GM21423 (cell line): Measurements from ENCODE around the gene SYTL3.

Experiments
- ATAC-seq: cut with Tn5 transposase; IDR thresholded peaks from one replicate; pipeline ENCODE4 v1.9.1; 2021; ENCODE audit warnings: mild to moderate bottlenecking, moderate library complexity; ENCODE audit not compliant: unreplicated experiment

The SYTL3 gene

DNA sequence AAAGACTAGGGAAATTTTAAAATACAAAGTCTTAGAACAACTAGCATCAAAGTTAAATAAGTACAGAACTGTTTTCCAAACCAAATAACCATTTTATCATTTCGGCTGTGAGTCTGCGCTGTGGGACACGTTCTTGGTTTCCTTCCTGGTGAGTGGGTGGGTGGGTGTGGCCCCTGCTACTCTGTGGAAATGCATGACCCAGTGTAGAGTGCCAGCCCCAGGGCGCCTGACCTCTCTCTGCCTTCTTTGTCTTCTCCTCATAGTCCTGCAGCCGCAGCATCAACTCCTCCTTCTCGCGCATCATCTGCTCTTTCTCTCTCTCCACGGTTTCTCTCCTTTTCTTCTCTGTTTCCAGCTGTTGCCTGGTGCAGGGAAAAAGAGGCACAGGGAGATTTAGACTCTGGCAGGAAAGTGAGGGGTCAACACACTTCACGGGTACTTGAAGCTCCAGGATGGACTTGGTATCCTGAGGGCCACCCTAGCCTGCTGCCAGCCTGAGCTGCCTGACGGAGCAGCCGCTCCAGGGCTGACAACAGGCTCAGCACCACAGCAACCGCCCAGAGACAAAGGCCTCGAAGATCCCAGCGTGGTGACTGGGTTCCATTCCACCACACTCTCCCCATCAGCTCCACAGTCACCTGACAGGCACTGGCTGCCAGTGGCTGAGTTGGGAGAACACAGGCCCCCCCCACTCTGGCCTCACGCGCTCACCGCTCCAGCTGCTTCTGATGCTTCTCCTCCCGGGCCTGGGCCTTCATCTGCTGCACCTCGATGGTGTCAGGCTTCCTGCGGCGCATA lies 120.9 kb downstream of the SYTL3 start:
- no peak for ATAC-seq

DNA sequence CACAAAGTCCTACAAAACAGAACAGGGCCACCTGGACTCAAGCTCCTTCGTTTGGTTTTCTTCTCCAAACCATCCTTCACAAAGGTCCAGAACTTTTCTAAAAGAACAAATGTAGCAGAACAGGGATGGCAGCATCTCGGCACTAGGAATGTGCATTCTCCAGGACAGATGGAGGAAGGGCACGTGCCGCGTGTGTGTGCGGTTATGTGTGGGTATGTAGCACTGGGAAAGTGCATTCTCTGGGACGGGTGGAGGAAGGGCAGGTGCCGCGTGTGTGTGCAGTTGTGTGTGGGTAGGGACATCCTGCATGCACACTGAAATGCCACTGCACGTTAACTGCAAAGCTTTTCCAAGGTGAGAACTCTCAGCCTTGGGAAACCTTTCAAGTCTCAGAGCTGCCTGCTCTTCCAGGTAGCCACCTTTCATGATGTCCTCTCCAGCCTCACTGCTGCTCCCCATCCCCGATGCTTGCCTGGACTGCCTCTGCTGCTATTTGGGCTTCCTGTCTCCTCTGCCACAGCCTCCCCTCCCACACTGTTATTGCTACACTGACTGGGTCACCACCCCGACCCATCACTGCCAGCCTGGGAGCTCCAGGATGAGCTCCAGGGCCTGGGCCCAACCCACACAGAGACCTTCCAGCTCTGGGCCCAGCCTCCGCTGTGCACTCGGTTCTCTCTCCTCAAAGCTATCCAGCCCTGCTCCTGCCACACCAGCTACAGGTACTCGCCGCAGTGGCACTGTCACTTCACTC lies 121.7 kb downstream of the SYTL3 start:
- ATAC-seq, result no peak

DNA sequence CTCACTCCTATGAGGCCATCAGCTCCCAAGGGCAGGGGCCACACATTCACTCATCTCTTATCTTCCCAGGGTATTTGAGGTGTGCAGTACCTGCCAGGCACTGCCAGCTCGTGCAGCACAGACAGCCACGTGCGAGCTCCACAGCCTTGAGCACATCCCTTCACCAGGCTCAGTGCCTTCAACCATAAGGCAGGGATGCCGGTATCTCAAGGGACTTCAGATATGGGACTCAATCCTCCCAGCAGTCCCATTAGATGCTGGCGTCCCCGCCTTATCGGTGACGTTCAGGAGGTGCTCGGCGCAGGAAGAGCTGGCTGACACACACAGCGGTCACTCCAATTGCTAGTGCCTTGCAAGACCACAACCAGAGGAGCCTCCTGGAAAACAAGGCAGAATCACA lies 122.3 kb downstream of the SYTL3 start:
- no peak for ATAC-seq

DNA sequence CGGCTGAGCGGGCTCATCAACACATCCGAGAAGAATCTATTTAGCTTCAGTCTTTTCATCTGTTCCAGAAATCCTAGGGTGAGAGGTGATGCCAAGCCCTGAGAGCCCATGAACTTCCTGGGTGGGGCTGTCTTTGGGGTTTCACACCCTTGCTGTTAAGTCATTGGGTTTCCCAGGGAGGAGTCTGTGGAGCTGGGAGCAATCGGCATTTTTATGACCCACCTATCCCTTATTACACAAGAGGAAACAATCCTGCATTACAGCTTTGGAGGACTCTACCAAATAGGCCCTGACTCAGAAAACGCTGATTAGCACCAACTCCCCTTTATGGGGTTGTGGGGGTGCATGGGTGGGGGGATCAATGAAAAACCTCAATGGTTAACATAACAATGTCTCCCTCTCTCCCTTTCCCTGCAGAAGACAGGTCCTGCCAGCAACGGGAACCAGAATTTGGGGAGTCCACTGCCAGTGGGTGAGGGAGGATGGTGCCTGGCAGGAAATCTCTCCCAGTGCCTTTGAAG lies 123.1 kb downstream of the SYTL3 start:
- no peak for ATAC-seq

DNA sequence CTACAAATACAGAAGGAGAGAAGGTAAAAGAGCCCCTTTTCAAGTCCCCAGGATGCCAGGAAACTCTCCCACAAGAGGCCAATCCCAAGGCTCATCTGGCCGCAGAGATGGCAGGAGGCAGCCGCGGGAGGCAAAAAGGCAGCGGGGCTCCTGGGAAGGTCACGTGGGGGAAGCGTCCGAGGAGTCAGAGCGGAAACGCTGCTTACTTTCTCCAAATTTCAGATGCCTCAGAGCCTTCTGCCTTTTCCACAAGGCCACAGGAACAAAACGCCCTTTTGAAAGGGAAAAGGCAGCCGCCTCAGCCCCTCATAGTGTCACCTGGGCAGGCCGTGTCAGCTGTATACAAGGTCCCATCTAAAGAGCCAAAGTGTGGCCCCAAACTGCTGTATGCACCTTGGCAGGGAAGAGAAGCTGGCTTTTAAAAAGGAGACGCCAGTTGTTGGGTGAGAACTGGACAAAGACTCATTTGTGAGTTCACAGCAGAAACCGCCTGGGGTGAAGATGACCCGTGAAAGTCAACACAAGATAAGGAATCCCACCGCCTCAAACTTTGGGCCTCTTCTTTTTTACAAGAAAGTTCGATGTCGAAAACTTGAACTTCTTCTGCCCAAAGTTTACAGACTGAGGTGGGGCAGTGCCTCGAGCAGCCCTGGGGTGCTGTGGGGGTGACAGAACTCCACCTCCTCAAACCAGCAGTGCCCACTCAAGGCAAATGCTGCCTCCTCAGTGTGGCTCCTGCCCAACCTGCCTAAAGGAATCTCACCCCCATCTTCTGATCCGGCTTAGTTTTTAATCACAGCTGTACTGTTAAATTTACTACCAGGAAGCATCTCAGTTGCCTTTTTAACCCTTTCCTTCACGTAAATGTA lies 124.0 kb downstream of the SYTL3 start:
- ATAC-seq, result no peak

DNA sequence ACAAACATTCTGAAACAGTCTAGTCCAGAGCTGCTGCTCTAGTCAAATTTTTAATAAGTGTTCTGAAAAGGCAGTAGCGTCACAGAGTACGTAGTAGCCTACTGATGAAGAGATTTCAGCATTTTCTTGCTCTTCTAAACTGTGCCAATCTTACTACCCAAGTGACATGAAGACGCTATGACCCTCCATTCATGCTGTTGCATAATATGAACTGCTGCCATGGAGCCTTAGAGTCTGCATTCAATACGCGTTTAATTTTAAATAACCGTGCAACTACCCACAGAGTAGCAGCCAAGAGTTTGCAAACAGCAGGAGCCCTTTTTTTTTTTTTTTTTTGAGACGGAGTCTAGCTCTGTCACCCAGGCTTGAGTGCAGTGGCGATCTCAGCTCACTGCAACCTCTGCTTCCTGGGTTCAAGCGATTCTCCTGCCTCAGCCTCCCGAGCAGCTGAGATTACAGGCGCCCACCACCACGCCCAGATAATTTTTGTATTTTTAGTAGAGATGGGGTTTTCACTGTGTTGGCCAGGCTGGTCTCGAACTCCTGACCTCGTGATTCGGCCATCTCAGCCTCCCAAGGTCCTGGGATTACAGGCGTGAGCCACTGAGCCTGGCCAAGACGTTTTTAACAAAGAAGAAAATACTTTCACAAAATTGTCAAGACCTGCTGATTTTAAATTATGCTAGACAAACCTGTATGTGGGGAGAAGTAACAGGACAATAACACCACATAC lies 125.0 kb downstream of the SYTL3 start:
- no peak for ATAC-seq

DNA sequence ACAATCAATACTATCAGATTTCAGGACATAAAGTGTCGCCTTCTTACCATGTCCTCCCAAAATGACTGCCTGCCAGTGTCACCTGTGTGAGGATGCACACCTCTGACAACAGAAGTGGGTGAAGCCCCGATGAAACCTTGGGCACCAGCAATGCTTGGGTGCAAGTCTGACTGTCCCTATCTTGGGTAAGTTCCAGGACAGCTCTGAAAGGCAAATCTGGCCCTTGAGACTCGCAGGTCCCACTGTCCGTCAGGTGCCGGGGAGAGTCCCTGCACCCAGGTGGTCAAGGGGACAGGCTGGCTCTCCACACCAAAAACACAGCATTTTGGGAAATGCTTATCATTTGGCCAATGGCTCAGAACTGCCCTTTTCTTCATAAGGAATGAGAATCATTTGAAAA lies 126.0 kb downstream of the SYTL3 start:
- no peak for ATAC-seq

DNA sequence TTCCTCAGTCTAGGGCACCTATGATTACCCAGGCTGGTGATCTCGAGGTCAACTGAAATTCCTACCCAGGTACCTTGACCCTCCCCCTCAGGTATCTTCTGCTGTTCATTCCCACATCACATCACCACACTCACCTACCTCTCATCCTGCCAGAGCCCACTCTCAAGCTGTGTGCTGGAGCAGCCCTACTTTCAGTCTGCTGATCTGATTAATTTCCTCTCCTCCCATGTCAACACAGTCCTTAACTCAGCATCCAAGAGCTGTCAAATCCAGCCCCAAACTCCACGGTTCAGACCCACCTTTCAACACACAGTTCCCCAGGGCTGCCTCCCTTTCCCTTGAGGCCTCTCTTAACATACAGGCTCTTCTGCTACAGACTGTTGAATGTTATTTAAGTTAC lies 126.9 kb downstream of the SYTL3 start:
- no peak for ATAC-seq

DNA sequence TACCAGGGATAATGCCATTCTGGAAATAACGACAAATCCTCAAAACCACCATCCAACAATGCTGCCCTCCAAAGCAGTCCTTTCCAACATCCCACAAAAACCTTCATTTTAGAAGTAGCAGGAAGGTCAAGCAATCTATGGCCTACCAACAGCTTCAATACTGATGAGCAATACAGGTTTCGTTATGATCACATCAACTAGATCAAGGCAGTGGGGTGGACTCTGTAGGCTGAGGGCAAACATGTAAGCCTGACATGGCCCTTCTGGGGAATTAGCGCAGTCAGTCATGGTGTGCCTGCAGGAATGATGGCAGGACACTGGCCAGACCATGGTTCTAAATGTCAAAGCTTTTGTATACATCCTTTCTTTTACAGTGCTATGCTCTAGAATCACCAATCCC lies 127.7 kb downstream of the SYTL3 start:
- ATAC-seq, result no peak

DNA sequence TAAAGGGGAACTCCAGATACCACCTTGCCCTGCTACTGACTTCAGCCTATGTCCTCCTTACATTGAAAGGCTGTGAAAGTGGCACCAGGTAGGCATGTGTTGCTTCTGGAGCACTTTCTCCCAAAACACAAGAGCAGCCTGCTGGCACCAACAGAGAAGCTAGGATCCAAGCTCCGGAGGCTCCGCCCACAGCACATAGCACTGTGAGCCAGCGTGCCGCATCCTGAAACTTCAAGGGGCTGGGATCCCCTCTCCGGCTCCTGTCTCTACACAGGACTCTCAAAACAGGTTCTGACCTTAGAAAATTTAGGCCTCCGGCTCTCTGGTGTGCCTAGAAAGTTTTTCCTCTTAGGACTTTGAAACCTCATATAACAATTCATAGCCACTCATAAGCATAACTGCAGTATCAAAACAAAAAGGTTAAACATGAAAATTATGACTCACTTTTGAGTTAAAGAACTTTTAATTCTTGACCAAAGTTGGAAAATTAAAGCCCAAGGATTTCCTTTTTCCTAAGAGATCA lies 128.2 kb downstream of the SYTL3 start:
- no peak for ATAC-seq

DNA sequence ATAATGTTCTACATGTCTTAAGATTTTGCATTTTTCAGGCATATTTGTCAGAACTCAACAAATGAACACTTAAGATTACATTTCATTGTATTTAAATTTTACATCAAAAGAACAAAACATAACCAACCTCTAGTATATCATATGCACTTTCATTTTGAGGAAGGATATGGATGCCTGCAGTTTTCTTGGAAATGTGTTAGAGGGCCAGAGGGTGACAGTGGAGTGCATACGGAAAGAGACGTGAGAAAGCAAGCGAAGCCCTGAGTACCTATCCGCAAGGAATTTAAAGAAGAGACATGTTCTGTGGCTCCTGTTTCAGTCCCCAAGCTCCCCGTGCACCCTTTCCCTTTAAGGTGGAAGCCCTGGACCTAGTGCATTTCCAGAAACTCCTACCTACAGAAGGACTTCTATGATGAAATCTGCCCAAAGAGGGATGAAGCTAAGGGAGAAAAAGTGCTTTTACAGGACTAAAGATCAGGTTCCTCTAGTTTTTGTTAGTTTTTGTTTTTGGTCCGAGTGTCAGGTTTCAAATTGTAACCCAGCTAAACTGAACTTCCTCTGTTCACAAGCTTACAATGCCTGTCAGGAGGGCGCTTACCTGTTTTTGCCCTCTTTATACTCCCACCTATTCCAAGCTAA lies 130.5 kb downstream of the SYTL3 start:
- ATAC-seq, result no peak

DNA sequence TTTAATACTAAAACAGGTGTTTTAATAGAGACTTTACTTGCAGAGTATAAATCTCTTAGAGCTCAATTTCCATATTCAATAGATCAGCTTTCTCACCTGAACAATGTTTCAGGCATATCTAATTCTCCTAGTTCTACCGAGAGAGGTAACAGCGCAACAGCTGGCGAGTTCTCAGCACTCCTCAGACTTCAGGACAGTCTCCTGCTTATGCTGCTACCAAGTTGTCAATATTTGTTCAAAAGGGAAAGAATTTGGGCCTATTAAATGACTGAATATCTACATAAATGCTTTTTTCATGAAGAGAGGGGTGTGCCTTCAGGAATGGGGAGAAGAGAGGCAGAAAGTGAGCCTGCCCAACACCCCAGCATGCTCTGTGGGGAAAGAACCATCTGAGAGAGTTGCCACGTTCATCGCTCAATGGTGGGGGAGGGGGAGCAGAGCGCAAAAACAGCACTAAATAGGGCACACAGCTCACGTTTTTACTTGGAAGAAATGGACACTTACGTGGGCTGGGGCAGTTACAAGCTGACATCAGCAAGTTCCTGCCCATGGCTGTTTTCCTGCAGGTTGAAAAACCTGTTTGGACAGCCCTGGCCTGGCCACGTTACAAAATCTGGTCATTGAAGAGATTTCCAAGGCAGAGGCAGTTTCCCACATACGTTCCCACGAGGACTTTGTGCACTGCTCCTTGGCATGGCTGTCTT lies 131.3 kb downstream of the SYTL3 start:
- ATAC-seq, result no peak

DNA sequence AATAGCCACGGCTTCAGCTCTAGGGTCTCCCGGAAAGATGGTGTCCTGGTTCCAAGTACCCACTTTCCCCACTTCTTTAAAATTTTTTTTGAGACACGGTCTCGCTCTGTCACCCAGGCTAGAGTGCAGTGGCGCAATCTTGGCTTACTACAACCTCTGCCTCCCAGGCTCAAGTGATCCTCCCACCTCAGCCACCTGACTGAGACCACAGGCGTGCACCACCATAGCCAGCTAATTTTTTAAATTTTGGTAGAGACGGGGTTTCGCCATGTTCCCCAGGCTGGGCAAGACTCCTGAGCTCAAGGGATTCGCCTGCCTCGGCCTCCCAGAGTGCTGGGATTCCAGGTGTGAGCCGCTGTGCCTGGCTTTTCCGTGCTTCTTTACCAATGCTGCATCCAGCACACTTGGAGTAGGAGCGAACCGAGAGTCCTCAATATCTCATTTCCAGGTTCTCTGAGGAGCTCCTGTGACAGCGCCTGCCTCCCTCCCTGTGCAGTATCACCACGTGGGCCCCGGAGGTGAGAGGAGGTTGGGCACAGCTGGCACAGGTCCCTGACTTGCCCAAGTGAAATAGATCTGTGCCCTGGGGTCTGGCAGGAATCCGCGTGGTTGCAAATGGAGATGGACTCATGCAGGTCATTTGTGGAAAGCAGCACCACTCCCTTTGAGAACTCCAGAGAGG lies 132.0 kb downstream of the SYTL3 start:
- no peak for ATAC-seq

DNA sequence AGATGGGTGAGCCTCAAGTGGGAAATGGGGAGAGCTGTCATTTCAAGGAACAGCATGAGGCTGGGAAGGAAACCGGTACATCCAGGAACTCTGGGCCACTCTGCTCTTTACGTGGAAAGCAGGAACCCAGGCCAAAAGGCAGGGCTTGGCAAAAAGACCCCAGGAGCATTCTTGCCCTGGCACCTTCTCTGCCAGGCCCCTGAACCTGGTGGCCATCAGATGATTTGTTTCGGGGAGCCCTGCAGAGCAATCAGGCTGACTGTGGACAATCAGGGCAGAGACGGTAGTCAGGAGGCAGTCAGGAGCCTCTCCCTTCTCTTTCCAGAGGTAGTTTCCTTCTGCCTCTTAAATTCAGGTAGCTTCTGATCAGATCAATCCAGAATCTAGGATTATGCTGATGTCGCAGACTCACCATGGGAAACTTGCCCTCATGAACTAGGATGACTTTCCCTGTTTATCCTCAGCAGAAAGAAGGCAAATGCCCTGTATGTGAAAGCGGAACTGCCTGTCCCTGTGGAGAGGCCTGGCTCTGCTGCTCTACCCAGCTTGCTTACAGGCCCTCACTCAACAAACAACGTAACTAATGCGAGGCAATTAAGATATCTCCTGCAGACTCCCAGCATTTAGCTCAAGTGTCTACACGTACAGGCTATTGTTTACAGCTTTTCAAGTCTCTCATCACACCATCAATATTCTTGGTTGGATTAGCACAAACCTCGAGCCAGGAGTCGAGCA lies 132.7 kb downstream of the SYTL3 start:
- no peak for ATAC-seq

DNA sequence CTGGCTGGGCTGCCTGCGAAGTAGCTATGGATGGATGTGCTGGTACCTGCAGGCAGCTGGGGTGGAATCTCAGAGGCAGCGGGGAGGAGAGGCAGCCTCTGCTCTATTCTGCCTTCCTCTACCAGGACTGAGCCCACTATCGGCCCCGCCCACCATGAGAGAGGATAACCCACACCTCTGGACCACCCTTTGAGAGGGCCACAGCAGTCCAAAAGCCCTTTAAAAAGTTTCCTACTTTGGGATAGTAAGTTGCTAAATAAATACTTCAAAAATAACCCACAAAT lies 133.3 kb downstream of the SYTL3 start:
- no peak for ATAC-seq

DNA sequence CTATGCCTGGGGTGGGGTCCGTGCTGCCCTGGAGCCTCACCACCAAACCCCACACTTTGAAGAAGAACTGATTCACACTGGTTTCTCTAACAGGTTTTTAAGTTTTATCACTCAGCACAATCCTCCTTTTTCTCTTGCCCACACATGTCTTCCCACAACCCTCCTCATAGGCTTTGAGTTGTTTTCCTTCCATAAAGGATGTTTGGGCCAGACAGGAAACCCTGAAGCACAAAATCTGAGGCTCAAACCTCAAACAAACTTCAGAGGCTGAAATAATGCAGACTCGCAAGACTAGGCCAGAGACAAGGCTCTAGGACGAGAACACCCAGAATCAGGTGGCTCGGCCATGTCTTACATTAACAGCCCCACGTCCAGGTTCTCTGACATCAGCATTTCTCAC lies 134.0 kb downstream of the SYTL3 start:
- ATAC-seq, result no peak

DNA sequence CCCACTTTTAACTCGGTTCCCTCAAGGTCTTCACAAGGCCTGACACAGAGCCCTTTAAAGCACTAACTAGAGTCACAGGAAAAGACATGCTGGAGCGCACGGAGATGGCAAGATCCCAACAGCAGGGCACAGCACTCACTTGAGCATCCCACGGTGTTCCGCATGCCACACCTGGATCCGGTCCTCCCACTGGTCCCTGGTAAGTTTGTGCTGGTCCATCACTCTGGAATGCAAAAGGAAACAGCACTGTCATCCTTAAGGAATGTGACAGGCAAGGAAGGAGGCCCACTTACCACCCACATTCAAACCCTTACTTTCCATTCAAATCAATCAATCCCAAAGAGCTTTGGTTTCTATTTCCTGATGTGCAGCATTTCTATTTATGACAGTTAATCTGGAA lies 134.7 kb downstream of the SYTL3 start:
- no peak for ATAC-seq

DNA sequence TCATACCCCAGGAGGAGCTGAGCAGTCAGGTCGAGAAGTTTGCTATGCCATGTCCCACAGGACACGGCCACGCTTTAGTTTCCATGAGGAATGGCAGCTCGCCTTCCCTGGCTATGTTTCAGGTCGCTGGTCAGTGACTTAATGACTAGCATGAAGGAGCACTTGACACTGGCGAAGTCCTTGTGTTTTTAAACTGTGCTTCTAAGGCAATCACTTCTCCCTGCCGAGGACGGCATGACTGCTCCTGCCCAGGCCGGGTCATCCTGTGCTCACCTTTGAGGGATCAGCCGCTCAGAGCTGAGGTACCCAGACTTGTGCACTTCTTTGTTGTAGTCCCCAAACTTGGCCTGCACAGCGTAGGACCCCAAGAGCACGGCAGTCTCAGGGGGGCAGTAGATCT lies 135.2 kb downstream of the SYTL3 start:
- no peak for ATAC-seq
